Epithelial cell of proximal tubule (primary cell): ENCODE measurements around the gene TEX54. TPM values are rescaled to one million over a fixed set of nuclear protein-coding genes. Genes with fewer than 3 reads are reported as not detected.
"Not testable (repeated sequence)": the region's sequence is repeated elsewhere in the genome, so short reads cannot be mapped to it uniquely, and the experiment has no call there.

Experiments
- DNase-seq: peaks from one replicate; pipeline ENCODE4 v3.0.0-alpha.2; 2011; ENCODE audit warnings: low read depth
- H3K4me3 ChIP-seq: 2 replicates; pipeline ENCODE4 v1.5.1; 2011; ENCODE audit warnings: low read depth, mild to moderate bottlenecking, low read length
- total RNA-seq: library from RNA; depleted of rRNA; stranded (reverse); fragments of >200 nt; gene quantifications from 2 replicates; pipeline ENCODE4 v1.2.3, GENCODE V29; 2015
- TF ChIP-seq, protein P1 (sequence below): conservative IDR thresholded peaks from 2 replicates; pipeline ENCODE4 v1.5.1; 2012; ENCODE audit warnings: low read depth, mild to moderate bottlenecking, low read length

TEX54 gene
- total RNA-seq, 1 donor from 2014 or later = not detected

DNA sequence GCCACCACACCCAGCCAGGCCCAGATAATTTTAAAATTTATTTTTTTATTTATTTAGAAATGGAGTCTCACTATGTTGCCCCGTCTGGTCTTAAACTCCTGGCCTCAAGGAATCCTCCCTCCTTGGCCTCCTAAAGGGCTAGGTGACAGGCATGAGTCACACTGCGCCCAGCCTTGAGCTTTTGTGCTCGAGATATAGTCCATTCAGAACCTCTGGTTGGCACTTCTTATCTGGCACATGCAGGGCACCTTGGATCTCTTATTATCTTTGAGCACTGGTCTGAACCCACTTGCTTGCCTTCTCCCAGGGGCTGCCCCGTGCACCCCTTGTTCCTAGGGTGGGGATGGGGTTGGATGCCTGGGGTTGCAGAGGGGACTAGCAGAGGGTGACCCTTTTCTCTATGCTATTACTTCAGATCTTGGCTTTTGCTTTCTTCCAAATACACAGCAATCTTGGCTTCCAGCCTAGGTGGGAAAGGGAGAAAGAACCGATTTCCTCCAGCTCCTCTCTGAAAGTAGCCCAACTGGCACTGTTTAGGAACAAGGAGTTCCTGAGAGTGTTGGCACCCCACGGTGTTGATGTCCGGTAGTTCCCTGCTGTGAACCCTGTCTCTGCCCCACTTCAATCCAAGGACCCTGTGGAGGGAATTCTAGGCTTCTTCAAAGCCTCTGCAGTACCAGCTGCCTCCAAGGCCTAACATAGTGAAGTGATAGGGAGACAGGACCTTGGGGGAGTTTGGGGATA lies 46.8 kb upstream of the TEX54 start:
- DNase-seq = no peak
- H3K4me3 ChIP-seq = peak overlapping the region; percentile 88
- TF ChIP-seq, protein P1, sequence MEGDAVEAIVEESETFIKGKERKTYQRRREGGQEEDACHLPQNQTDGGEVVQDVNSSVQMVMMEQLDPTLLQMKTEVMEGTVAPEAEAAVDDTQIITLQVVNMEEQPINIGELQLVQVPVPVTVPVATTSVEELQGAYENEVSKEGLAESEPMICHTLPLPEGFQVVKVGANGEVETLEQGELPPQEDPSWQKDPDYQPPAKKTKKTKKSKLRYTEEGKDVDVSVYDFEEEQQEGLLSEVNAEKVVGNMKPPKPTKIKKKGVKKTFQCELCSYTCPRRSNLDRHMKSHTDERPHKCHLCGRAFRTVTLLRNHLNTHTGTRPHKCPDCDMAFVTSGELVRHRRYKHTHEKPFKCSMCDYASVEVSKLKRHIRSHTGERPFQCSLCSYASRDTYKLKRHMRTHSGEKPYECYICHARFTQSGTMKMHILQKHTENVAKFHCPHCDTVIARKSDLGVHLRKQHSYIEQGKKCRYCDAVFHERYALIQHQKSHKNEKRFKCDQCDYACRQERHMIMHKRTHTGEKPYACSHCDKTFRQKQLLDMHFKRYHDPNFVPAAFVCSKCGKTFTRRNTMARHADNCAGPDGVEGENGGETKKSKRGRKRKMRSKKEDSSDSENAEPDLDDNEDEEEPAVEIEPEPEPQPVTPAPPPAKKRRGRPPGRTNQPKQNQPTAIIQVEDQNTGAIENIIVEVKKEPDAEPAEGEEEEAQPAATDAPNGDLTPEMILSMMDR = no peak

DNA sequence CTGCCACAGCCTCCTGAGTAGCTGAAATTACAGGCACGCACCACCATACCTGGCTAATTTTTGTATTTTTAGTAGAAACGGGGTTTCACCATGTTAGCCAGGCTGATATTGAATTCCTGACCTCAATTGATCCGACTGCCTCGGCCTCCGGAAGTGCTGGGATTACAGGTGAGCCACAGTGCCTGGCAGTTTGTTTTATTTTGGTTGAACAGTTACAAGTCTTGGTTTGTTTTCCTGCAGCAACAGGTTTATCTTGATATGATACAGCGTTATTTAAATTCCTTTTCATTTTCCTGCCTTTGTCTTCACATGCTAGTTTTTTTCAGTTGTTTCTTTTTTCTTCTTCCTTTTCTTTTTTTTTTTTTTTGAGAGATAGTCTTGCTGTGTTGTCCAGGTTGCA lies 44.1 kb upstream of the TEX54 start:
- TF ChIP-seq, protein P1 = no peak
- H3K4me3 ChIP-seq = no peak overlapping the region
- no peak for DNase-seq

DNA sequence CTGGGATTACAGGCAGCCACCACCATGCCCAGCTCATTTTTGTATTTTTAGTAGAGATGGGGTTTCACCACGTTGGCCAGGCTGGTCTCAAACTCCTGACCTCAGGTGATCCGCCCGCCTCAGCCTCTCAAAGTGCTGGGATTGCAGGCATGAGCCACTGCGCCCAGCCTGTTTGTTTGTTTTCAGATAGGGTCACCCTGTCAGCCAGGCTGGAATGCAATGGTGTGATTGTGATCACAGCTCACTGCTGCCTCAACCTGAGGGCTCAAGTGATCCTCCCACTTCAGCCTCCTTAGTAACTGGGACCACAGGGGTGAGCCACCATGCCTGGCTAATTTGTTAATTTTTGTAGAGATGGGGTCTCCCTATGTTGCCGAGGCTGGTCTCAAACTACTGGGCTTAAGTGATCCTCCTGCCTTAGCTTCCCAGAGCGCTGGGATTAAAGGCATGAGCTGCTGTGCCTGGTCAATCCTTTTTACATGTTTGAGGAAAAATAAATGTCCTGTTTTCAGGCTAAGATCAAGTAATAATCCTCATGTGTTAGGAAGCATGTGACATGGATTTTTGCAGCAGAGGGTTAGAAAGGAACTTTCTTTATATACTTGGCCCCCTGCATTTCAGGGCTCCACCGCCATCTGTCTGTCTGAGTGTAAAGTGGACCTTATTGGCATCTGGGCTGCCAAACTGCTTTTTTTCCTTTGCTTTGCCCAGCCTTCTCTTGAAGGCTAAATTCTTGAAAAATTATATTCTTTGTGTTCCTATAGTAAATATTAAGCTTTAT lies 43.2 kb upstream of the TEX54 start:
- DNase-seq = no peak
- no peak overlapping the region for H3K4me3 ChIP-seq
- TF ChIP-seq, protein P1 = no peak

DNA sequence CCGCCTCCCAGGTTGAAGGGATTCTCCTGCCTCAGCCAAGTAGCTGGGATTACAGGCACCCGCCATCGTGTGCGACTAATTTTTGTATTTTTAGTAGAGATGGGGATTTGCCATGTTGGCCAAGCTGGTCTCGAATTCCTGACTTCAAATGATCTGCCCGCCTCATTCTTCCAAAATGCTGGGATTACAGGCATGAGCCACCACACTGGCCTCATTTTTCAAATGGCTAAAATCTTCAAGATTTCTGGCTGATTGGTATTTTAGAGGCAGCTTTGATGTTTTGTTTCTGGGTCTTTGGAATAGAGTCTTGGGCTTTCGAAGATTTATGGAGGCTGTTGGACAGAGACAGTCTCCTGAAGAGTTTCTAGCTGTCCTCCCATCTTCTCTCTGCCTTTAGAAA lies 42.2 kb upstream of the TEX54 start:
- DNase-seq = no peak
- no peak overlapping the region for H3K4me3 ChIP-seq
- TF ChIP-seq, protein P1 = no peak

DNA sequence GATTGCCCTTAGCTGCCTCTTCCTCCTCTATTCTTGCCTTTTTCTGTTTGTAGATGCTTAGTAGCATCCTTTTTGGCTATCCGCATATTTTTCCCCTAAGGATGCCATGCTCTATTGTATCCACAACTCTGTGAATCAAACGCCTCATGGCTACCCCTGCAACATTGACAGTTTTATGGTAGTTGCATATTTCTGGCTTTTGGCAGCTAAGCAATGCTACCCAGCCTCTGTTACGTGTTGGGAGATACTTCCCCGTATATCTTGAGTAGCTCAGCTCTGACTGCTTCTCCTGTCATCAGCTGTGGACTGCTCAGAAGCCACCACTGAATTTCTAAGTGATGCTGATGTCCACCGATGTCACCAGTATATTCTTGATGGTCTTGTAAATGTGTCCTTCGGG lies 33.0 kb upstream of the TEX54 start:
- TF ChIP-seq, protein P1 = no peak
- DNase-seq = no peak

DNA sequence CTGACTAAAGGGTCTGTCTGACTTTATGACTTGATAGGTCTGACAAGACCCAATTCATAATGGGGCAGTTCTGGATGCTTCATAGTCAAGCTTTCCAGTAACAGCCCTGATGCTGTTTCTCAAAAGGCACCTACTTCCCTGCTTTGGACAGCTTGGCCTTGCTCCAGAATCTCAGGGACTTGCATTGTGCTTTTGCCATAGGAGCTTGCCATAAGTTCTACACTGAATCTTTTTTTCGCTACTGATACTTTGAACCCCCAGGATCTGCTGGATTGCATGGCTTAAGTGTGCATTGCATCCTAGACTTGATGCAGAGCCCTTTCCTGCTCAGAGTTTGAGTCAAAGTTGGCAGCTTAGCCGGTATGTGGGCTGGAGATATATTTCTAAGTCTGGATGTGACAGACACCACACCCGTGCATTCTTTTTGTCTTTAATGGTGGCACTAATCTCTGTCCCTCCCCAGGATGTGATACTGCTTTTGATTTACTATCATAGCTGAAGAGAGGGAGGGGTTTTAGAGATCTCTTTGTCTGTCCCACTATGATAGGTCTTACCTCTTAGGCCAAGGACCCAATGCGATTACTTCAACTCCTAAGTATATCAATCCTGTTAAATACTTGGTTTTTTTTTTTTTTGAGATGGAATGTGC lies 31.2 kb upstream of the TEX54 start:
- no peak overlapping the region for H3K4me3 ChIP-seq
- TF ChIP-seq, protein P1 = no peak
- DNase-seq = no peak

More for the DNA sequence above, 33.0 kb upstream of the TEX54 start:
- no peak overlapping the region for H3K4me3 ChIP-seq

DNA sequence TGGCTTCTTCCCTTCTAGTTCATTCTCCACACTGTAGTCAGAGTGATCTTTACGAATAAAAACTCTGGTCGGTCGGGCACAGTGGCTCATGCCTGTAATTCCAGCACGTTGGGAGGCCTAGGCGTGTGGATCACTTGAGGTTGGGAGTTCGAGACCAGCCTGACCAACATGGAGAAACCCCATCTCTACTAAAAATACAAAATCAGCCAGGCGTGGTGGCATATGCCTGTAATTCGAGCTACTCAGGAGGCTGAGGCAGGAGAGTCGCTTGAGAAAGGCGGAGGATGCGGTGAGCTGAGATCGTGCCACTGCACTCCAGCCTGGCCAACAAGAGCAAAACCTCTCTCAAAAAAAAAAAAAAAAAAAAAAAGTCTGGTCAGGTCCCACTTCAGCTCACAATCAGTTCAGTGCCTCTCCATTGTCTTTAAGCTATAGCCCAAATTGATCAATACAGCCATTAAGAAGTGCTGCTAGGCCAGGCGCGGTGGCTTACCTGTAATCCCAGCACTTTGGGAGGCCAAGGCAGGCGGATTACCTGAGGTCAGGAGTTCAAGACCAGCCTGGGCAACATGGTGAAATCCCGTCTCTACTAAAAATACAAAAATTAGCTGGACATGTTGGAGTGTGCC lies 29.0 kb upstream of the TEX54 start:
- not testable (repeated sequence) for DNase-seq, H3K4me3 ChIP-seq
